HEK293 (cell line): Measurements from ENCODE around the gene RHOT2.

Source experiments
- GLI2 ChIP-seq: fragments of 450-650 bp; formaldehyde crosslinking; IDR thresholded peaks from 2 replicates; pipeline ENCODE4; 2017; ENCODE audit warnings: missing biosample characterization, missing genetic modification characterization, low read depth, borderline replicate concordance
- GLIS1 ChIP-seq: fragments of 450-650 bp; formaldehyde crosslinking; IDR thresholded peaks from 2 replicates; pipeline ENCODE4 v1.5.1; 2016; ENCODE audit warnings: missing biosample characterization, missing genetic modification characterization
- KLF9 ChIP-seq: fragments of 450-650 bp; formaldehyde crosslinking; IDR thresholded peaks from 2 replicates; pipeline ENCODE4 v1.5.1; 2016; ENCODE audit warnings: missing biosample characterization, missing genetic modification characterization, low read depth
- MYNN ChIP-seq: fragments of 450-650 bp; formaldehyde crosslinking; IDR thresholded peaks from 2 replicates; pipeline ENCODE4 v1.5.1; 2016; ENCODE audit warnings: missing biosample characterization, missing genetic modification characterization, borderline replicate concordance
- PRDM10 ChIP-seq: fragments of 450-650 bp; formaldehyde crosslinking; IDR thresholded peaks from 2 replicates; pipeline ENCODE4 v1.5.1; 2016; ENCODE audit warnings: missing biosample characterization, missing genetic modification characterization
- REST ChIP-seq: fragments of 450-650 bp; formaldehyde crosslinking; IDR thresholded peaks from 2 replicates; pipeline ENCODE4 v1.5.1; 2016; ENCODE audit warnings: missing biosample characterization, missing genetic modification characterization
- SALL2 ChIP-seq: fragments of 450-650 bp; formaldehyde crosslinking; IDR thresholded peaks from 2 replicates; pipeline ENCODE4 v1.5.0; 2017; ENCODE audit warnings: missing biosample characterization, mild to moderate bottlenecking, missing genetic modification characterization, borderline replicate concordance
- SETDB1 ChIP-seq: IDR thresholded peaks from one replicate; pipeline ENCODE4 v1.6.1; 2017; ENCODE audit warnings: mild to moderate bottlenecking, low read length, moderate library complexity, mixed read lengths; ENCODE audit not compliant: insufficient read length
- ZBTB11 ChIP-seq: fragments of 450-650 bp; formaldehyde crosslinking; conservative IDR thresholded peaks from 2 replicates; pipeline ENCODE4 v1.5.1; 2016; ENCODE audit warnings: low read depth, missing biosample characterization, missing genetic modification characterization
- ZBTB6 ChIP-seq: fragments of 450-650 bp; formaldehyde crosslinking; IDR thresholded peaks from 2 replicates; pipeline ENCODE4 v1.5.1; 2017; ENCODE audit warnings: missing biosample characterization, missing genetic modification characterization
- ZBTB7A ChIP-seq: fragments of 450-650 bp; formaldehyde crosslinking; IDR thresholded peaks from 2 replicates; pipeline ENCODE4 v1.5.1; 2016; ENCODE audit warnings: low read depth, missing biosample characterization, missing genetic modification characterization
- ZBTB8A ChIP-seq: fragments of 450-650 bp; formaldehyde crosslinking; IDR thresholded peaks from 2 replicates; pipeline ENCODE4 v1.5.1; 2016; ENCODE audit warnings: missing biosample characterization, missing genetic modification characterization
- ZIC2 ChIP-seq: fragments of 450-650 bp; formaldehyde crosslinking; IDR thresholded peaks from 2 replicates; pipeline ENCODE4 v1.5.1; 2016; ENCODE audit warnings: missing biosample characterization, missing genetic modification characterization
- ZNF114 ChIP-seq: fragments of 450-650 bp; formaldehyde crosslinking; IDR thresholded peaks from 2 replicates; pipeline ENCODE4 v1.5.0; 2017; ENCODE audit warnings: missing biosample characterization, missing genetic modification characterization
- ZNF157 ChIP-seq: fragments of 450-650 bp; formaldehyde crosslinking; IDR thresholded peaks from 2 replicates; pipeline ENCODE4 v1.5.1; 2016; ENCODE audit warnings: missing biosample characterization, missing genetic modification characterization
- ZNF169 ChIP-seq: fragments of 450-650 bp; formaldehyde crosslinking; IDR thresholded peaks from 2 replicates; pipeline ENCODE4 v1.5.1; 2016; ENCODE audit warnings: missing biosample characterization, missing genetic modification characterization
- ZNF19 ChIP-seq: fragments of 450-650 bp; formaldehyde crosslinking; IDR thresholded peaks from 2 replicates; pipeline ENCODE4; 2016; ENCODE audit warnings: missing biosample characterization, missing genetic modification characterization, low read depth
- ZNF214 ChIP-seq: fragments of 450-650 bp; formaldehyde crosslinking; IDR thresholded peaks from 2 replicates; pipeline ENCODE4 v1.5.1; 2017; ENCODE audit warnings: missing biosample characterization, mild to moderate bottlenecking, missing genetic modification characterization, borderline replicate concordance
- ZNF274 ChIP-seq, 2 experiments: fragments of 200-500 bp in 1 of 2; fragments of 450-650 bp in 1 of 2; sonication (Bioruptor generic) in 1 of 2; formaldehyde crosslinking in 1 of 2; IDR thresholded peaks; 2 replicates each; pipeline versions ENCODE4 v1.5.1 to v1.6.1; 2014 to 2016; ENCODE audit warnings: borderline replicate concordance in 1 of 2, inconsistent platforms in 1 of 2, low read length in 1 of 2, missing biosample characterization in 1 of 2, missing genetic modification characterization in 1 of 2
- ZNF362 ChIP-seq: fragments of 450-650 bp; formaldehyde crosslinking; IDR thresholded peaks from 2 replicates; pipeline ENCODE4 v1.5.1; 2016; ENCODE audit warnings: missing biosample characterization, missing genetic modification characterization
- ZNF404 ChIP-seq: fragments of 450-650 bp; formaldehyde crosslinking; IDR thresholded peaks from 2 replicates; pipeline ENCODE4 v1.5.1; 2017; ENCODE audit warnings: missing biosample characterization, missing genetic modification characterization
- ZNF510 ChIP-seq: fragments of 450-650 bp; formaldehyde crosslinking; IDR thresholded peaks from 2 replicates; pipeline ENCODE4 v1.5.1; 2018; ENCODE audit warnings: mild to moderate bottlenecking, missing genetic modification characterization, missing biosample characterization; ENCODE audit not compliant: insufficient replicate concordance
- ZNF529 ChIP-seq: fragments of 450-650 bp; formaldehyde crosslinking; IDR thresholded peaks from 2 replicates; pipeline ENCODE4 v1.5.1; 2017; ENCODE audit warnings: missing genetic modification characterization, missing biosample characterization; ENCODE audit not compliant: insufficient replicate concordance
- ZNF610 ChIP-seq: fragments of 450-650 bp; formaldehyde crosslinking; IDR thresholded peaks from 2 replicates; pipeline ENCODE4 v1.5.1; 2016; ENCODE audit warnings: missing biosample characterization, missing genetic modification characterization, borderline replicate concordance
- ZNF626 ChIP-seq: fragments of 450-650 bp; sonication (Bioruptor Pico); formaldehyde crosslinking; IDR thresholded peaks from 2 replicates; pipeline ENCODE4 v1.5.1; 2018; ENCODE audit warnings: missing biosample characterization, missing genetic modification characterization, inconsistent platforms
- ZSCAN30 ChIP-seq: fragments of 450-650 bp; IDR thresholded peaks from 2 replicates; pipeline ENCODE4 v1.5.1; 2018; ENCODE audit warnings: missing biosample characterization, mild to moderate bottlenecking, missing genetic modification characterization, moderate library complexity

Gene RHOT2

GRCh38 chr16:630815-631405, 37.0 kb upstream of the RHOT2 start, which contains the start of gene WFIKKN1 (continued):
- TF ChIP-seq ZBTB11 (tag by site-specific recombination) (no peak), SETDB1 (no peak), ZNF114 (no peak), PRDM10 (tag by site-specific recombination) (no peak), SALL2 (tag by site-specific recombination) (0 out of 2 replicates have a peak, but pooled peaks have one; percentile 16), ZNF362 (tag by site-specific recombination) (no peak), ZNF214 (tag by site-specific recombination) (no peak), MYNN (tag by site-specific recombination) (no peak), KLF9 (tag by site-specific recombination) (peak; percentile 61; the same call in 1 of the 2 replicates), ZBTB7A (tag by site-specific recombination) (no peak), ZBTB8A (tag by site-specific recombination) (peak; percentile 74), ZNF529 (no peak), ZIC2 (tag by site-specific recombination) (peak; percentile 64), ZNF626 (tag by site-specific recombination) (no peak), ZBTB6 (no peak), GLI2 (tag by site-specific recombination) (no peak), ZNF610 (tag by site-specific recombination) (0 out of 2 replicates have a peak, but pooled peaks have one; percentile 41), ZNF404 (tag by site-specific recombination) (no peak), ZNF157 (tag by site-specific recombination) (no peak), GLIS1 (tag by site-specific recombination) (peak; percentile 83), ZNF274 (IDR thresholded peaks at IDR 0.05; ENCODE audit: low read length) (no peak), ZNF274 (tag by site-specific recombination; IDR thresholded peaks at IDR 0.05; ENCODE audit: borderline replicate concordance) (no peak), REST (tag by site-specific recombination) (no peak), ZSCAN30 (no peak), ZNF510 (tag by site-specific recombination) (no peak), ZNF19 (tag by site-specific recombination) (no peak), ZNF169 (no peak)
